Uterine smooth muscle cell (primary cell): Measurements from ENCODE around the gene IVD. TPM values are rescaled to one million over a fixed set of nuclear protein-coding genes. Genes with fewer than 3 reads are reported as not detected.

Experiments used
- total RNA-seq: library from RNA; depleted of rRNA; stranded (reverse); fragments of >200 nt; gene quantifications from 2 replicates; pipeline ENCODE4 v1.2.3, GENCODE V29; 2014

IVD gene
- 46.3 and 60.2 TPM in 2 replicates for total RNA-seq

DNA sequence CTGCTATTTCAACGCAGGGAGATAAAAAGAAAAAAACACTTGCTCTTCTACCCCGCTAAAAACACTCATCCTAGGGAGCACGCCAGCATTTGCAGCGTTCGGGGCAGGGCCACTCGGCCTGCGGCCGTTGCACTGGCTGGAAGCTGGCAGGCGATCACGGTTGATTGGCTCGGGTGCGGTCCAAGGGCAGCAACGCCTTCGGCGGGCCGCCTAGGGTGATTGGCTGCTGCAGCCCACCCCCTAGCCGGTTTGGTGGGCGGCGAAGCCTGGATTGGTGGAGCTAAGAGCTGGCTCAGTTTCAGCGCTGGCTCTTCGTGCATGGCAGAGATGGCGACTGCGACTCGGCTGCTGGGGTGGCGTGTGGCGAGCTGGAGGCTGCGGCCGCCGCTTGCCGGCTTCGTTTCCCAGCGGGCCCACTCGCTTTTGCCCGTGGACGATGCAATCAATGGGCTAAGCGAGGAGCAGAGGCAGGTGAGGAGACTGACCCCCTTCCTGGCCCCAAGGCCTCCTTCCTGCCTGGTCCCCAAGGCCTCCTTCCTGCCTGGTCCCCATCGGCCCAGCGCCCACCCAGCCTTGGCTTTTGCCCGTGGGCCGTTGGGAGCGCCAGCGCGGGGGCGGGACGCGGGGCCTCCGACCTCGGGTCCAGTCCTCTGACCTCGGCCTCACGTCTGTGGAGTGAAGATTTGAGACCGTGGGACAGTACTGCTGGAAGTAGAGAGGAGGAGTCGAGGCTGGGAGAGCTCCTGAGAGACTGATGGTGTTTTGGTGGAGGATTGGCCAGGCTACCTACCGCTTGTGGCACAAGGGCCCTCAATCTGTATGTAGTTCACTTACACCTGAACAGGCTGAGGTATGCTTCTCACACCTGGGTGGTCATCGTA, at the start of gene IVD:
TSS of gene IVD (plus strand) at position 295 of the 881 bp plus-strand sequence. CDS start at position 328, 33 bp downstream.

GRCh38 chr15:40357723-40358470, 47.7 kb upstream of the IVD start, which contains the start of gene DISP2:
DISP2 (plus strand) TSS chr15:40358219; CDS start chr15:40358322, 103 bp downstream.

DNA sequence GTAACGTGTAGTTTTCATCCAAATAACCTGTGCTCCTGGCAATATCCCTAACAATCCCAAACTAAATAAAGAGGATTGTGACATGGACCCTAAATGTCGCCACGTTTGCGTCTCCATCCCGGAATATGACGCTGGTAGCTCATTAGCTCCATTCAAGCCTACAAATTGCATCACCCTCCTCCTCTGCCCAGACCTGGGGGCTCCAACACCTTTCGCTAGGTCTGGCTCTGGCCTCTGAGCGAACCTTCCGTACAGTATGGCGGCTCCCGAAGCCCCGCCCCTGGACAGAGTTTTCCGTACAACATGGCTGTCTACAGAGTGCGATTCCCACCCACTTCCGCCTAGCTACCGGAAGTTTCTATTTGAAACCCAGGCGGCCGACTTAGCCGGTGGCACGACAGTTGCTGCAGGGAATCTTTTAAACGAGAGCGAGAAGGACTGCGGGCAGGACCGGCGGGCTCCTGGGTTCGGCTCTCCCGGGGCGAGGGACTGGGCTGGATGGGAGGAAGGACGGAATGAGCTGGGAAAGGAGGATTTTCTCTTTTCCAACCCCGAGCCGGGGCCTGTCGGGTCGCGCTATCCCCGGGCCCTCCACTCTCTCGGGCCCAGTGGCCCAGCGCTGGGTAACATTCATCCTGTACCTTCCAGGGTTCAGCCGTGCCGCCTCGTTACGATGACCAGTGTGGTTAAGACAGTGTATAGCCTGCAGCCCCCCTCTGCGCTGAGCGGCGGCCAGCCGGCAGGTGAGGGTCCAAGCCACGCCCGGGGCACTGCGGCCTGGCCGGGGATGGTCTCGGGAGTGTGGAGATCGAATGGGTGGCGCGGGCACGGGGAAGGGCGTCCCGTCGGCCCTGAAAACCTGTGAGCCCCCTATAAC, 22.8 kb upstream of the IVD start, which contains the start of gene KNSTRN:
TSS of gene KNSTRN (plus strand) at position 142 of the 877 bp plus-strand sequence. CDS start at position 257, 115 bp downstream.

GRCh38 chr15:40440743-40441564, 35.4 kb downstream of the IVD start, which contains the start of gene BAHD1:
BAHD1 (plus strand) TSS chr15:40440953; CDS start chr15:40458465, 17,512 bp downstream.

DNA sequence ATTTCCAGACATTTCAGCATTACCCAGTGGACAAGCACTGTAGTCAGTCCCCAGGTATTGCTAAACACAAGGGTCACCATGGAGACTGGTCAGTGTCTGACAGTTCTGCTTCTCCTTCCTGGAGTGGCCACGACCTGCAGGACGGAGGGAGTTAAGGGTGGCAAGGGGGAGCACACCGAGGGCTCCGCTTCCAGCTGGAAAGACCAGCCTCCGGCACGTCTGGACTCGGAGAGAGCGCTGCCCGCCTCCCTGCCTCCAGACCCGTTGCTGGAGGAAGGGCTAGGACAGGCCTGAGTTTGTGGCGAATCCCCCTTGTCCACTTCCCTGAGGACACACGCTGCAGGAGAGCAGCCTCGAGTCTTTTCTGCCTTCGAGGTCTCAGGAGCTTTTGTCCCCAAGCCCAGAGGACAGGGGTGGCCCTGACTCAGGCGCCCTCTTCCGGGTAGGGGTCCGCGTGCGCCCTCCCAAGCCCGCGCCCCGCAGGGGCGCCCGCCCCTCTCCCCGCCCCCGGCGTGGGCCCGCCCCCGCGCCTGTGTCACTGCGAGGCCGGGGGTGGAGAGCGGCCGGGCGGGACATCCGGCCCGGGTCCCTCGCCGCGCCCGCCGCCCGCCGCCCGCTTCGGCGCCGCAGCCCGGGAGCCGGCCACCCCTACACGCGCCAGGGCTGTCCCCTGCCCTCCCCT, 65.0 kb downstream of the IVD start, which contains the start of gene CHST14:
TSS of gene CHST14 (plus strand) at position 562 of the 682 bp plus-strand sequence. CDS start 230 bp downstream, outside the sequence.

Other genes starting within 250 kb of the IVD start
- gene BUB1B, start 244.7 kb upstream of the IVD start, total RNA-seq = 16.2 and 64.9 TPM in 2 replicates
- under 0.01 TPM in 2 replicates for gene PAK6, start 166.7 kb upstream of the IVD start, total RNA-seq
- not detected in 2 replicates for gene ANKRD63, start 122.7 kb upstream of the IVD start, total RNA-seq
- 0.12 and 0.66 TPM in 2 replicates for gene PLCB2, start 97.9 kb upstream of the IVD start, total RNA-seq
- 8.7 and 10.1 TPM in 2 replicates for gene INAFM2, start 82.1 kb upstream of the IVD start, total RNA-seq
- 32.9 and 46.2 TPM in 2 replicates for gene CCDC9B, start 64.9 kb upstream of the IVD start, total RNA-seq
- gene PHGR1, start 54.8 kb upstream of the IVD start, total RNA-seq = not detected in 2 replicates
- under 0.01 and 0.12 TPM in 2 replicates for gene DISP2, start 47.6 kb upstream of the IVD start, total RNA-seq
- 45.1 and 118 TPM in 2 replicates for gene KNSTRN, start 23.1 kb upstream of the IVD start, total RNA-seq
- 7.3 and 8.5 TPM in 2 replicates for gene BAHD1, start 35.2 kb downstream of the IVD start, total RNA-seq
- gene CHST14, start 65.2 kb downstream of the IVD start, total RNA-seq = 8.5 and 11.0 TPM in 2 replicates
- gene CCDC32, start 159.2 kb downstream of the IVD start, total RNA-seq = 18.2 and 19.1 TPM in 2 replicates
- 14.0 and 18.0 TPM in 2 replicates for gene RPUSD2, start 163.5 kb downstream of the IVD start, total RNA-seq
- gene KNL1, start 188.5 kb downstream of the IVD start, total RNA-seq = 11.1 and 43.8 TPM in 2 replicates